SK-N-SH treated with all-trans-retinoic acid at 6 μM for 48 hours (cell line): ENCODE results near the gene GPX5.

Experiments used
- ATAC-seq: fragments of 200-7000 bp; cut with Tn5 transposase; 3 replicates; pipeline ENCODE4 v1.9.1; 2020; ENCODE audit warnings: mild to moderate bottlenecking, moderate library complexity
- ARNTL ChIP-seq: fragments of 450-650 bp; formaldehyde crosslinking; IDR thresholded peaks from 2 replicates; pipeline ENCODE4 v1.5.0; 2020; ENCODE audit warnings: low read depth, mild to moderate bottlenecking, moderate library complexity, borderline replicate concordance
- BACH2 ChIP-seq: fragments of 250-450 bp; sonication (Bioruptor Pico); IDR thresholded peaks from 2 replicates; pipeline ENCODE4 v1.9.0; 2021; ENCODE audit warnings: mild to moderate bottlenecking, borderline replicate concordance
- CREB5 ChIP-seq: fragments of 250-450 bp; sonication (Bioruptor Pico); IDR thresholded peaks from 2 replicates; pipeline ENCODE4 v1.5.1; 2020; ENCODE audit warnings: low read depth, mild to moderate bottlenecking, moderate library complexity
- CSDC2 ChIP-seq: fragments of 250-450 bp; sonication (Bioruptor Pico); IDR thresholded peaks from 2 replicates; pipeline ENCODE4 v1.5.0; 2020; ENCODE audit warnings: mild to moderate bottlenecking, moderate library complexity
- CSRNP3 ChIP-seq: fragments of 250-450 bp; sonication (Bioruptor Pico); IDR thresholded peaks from 2 replicates; pipeline ENCODE4 v1.5.1; 2021; ENCODE audit warnings: mild to moderate bottlenecking, moderate library complexity
- ESRRG ChIP-seq: fragments of 250-450 bp; sonication (Bioruptor Pico); IDR thresholded peaks from 2 replicates; pipeline ENCODE4 v1.6.1; 2021; ENCODE audit warnings: mild to moderate bottlenecking
- GLIS3 ChIP-seq: fragments of 250-450 bp; sonication (Bioruptor Pico); IDR thresholded peaks from 2 replicates; pipeline ENCODE4 v1.5.0; 2020; ENCODE audit warnings: mild to moderate bottlenecking, moderate library complexity
- ISL1 ChIP-seq: fragments of 250-450 bp; sonication (Bioruptor Pico); IDR thresholded peaks from 2 replicates; pipeline ENCODE4 v2.1.2; 2022; ENCODE audit warnings: mild to moderate bottlenecking, moderate library complexity
- OSR1 ChIP-seq: fragments of 250-450 bp; sonication (Bioruptor Pico); IDR thresholded peaks from 2 replicates; pipeline ENCODE4 v1.8.0; 2022; ENCODE audit warnings: moderate library complexity, mild to moderate bottlenecking, inconsistent platforms
- PATZ1 ChIP-seq: fragments of 250-450 bp; sonication (Bioruptor Pico); IDR thresholded peaks from 2 replicates; pipeline ENCODE4 v1.8.0; 2020; ENCODE audit warnings: mild to moderate bottlenecking, moderate library complexity, borderline replicate concordance
- POU6F1 ChIP-seq: fragments of 250-450 bp; sonication (Bioruptor Pico); IDR thresholded peaks from 2 replicates; pipeline ENCODE4 v1.8.0; 2021; ENCODE audit warnings: low read depth, mild to moderate bottlenecking, moderate library complexity, borderline replicate concordance
- PPARA ChIP-seq: fragments of 250-450 bp; sonication (Bioruptor Pico); IDR thresholded peaks from 2 replicates; pipeline ENCODE4 v1.5.0; 2020; ENCODE audit warnings: mild to moderate bottlenecking, borderline replicate concordance
- RARB ChIP-seq: fragments of 250-450 bp; sonication (Bioruptor Pico); IDR thresholded peaks from 2 replicates; pipeline ENCODE4 v1.8.0; 2021; ENCODE audit warnings: mild to moderate bottlenecking, moderate library complexity
- SNAI2 ChIP-seq: fragments of 250-450 bp; sonication (Bioruptor Pico); IDR thresholded peaks from 2 replicates; pipeline ENCODE4 v1.5.0; 2020; ENCODE audit warnings: mild to moderate bottlenecking, moderate library complexity
- TOX ChIP-seq: fragments of 250-450 bp; sonication (Bioruptor Pico); IDR thresholded peaks from 2 replicates; pipeline ENCODE4 v1.8.0; 2021; ENCODE audit warnings: mild to moderate bottlenecking, moderate library complexity, borderline replicate concordance
- TSHZ2 ChIP-seq: fragments of 250-450 bp; sonication (Bioruptor Pico); IDR thresholded peaks from 2 replicates; pipeline ENCODE4 v1.5.0; 2020; ENCODE audit warnings: mild to moderate bottlenecking, moderate library complexity
- ZC3H10 ChIP-seq: fragments of 250-450 bp; sonication (Bioruptor Pico); IDR thresholded peaks from 2 replicates; pipeline ENCODE4 v1.5.1; 2021; ENCODE audit warnings: mild to moderate bottlenecking, moderate library complexity
- ZFP3 ChIP-seq: fragments of 250-450 bp; sonication (Bioruptor Pico); IDR thresholded peaks from 2 replicates; pipeline ENCODE4 v1.5.0; 2020; ENCODE audit warnings: mild to moderate bottlenecking, moderate library complexity
- ZFP30 ChIP-seq: fragments of 450-650 bp; formaldehyde crosslinking; IDR thresholded peaks from 2 replicates; pipeline ENCODE4 v1.5.0; 2022; ENCODE audit warnings: mild to moderate bottlenecking, moderate library complexity
- ZNF565 ChIP-seq: fragments of 450-650 bp; formaldehyde crosslinking; conservative IDR thresholded peaks from 2 replicates; pipeline ENCODE4 v1.5.0; 2020; ENCODE audit warnings: low read depth, mild to moderate bottlenecking, moderate library complexity
- ZNF70 ChIP-seq: fragments of 450-650 bp; formaldehyde crosslinking; IDR thresholded peaks from 2 replicates; pipeline ENCODE4 v1.5.0; 2020; ENCODE audit warnings: mild to moderate bottlenecking, moderate library complexity
- ZNF8 ChIP-seq: fragments of 450-650 bp; formaldehyde crosslinking; IDR thresholded peaks from 2 replicates; pipeline ENCODE4 v1.5.0; 2020; ENCODE audit warnings: mild to moderate bottlenecking, moderate library complexity

Gene GPX5

GRCh38 chr6:28558629-28559028 lies 32.9 kb downstream of the GPX5 start (continued):
- TF ChIP-seq CREB5 (CRISPR knock-in tag): no peak
- no peak for TF ChIP-seq ZNF565 (CRISPR knock-in tag)
- TF ChIP-seq ZNF8: no peak
- TF ChIP-seq POU6F1 (CRISPR knock-in tag): no peak
- no peak for TF ChIP-seq ZFP30 (CRISPR knock-in tag)
- TF ChIP-seq ZFP3 (CRISPR knock-in tag): no peak
- no peak for TF ChIP-seq PATZ1

GRCh38 chr6:28563430-28564095 lies 37.9 kb downstream of the GPX5 start:
- no peak for TF ChIP-seq ZNF565 (CRISPR knock-in tag)
- TF ChIP-seq PPARA: no peak
- no peak for TF ChIP-seq ESRRG (CRISPR knock-in tag)
- TF ChIP-seq ZNF8: no peak
- no peak for TF ChIP-seq POU6F1 (CRISPR knock-in tag)
- TF ChIP-seq SNAI2 (CRISPR knock-in tag): no peak
- no peak for TF ChIP-seq TOX
- no peak for TF ChIP-seq CSRNP3
- TF ChIP-seq RARB (CRISPR knock-in tag): no peak
- TF ChIP-seq OSR1 (CRISPR knock-in tag): no peak
- no peak for TF ChIP-seq BACH2 (CRISPR knock-in tag)
- TF ChIP-seq TSHZ2 (CRISPR knock-in tag): no peak
- no peak for TF ChIP-seq ARNTL
- TF ChIP-seq CSDC2: no peak
- no peak for TF ChIP-seq GLIS3 (CRISPR knock-in tag)
- TF ChIP-seq ISL1 (CRISPR knock-in tag): no peak
- no peak for TF ChIP-seq ZC3H10
- no peak for TF ChIP-seq ZNF70 (CRISPR knock-in tag)
- no peak for TF ChIP-seq PATZ1
- TF ChIP-seq ZFP3 (CRISPR knock-in tag): no peak
- no peak for ATAC-seq
